CD4-positive, alpha-beta T cell treated with Interleukin-21 for 1 hour (primary cell): Measurements from ENCODE around the gene SDC1.

Source experiments
- DNase-seq: peaks from one replicate; pipeline ENCODE4 v3.0.0-alpha.2; 2020

SDC1 gene

GRCh38 chr2:20226152-20226545 is 1.2 kb upstream of the SDC1 start:
- DNase-seq, result no peak

- DNase-seq, result peak; percentile 1
These were observed 593 bp upstream of the SDC1 start for GRCh38 chr2:20225294-20226151.

GRCh38 chr2:20224164-20224715 is 690 bp downstream of the SDC1 start:
- no peak for DNase-seq

- DNase-seq, result no peak
These were observed 1.3 kb downstream of the SDC1 start for GRCh38 chr2:20223407-20224163.

DNA sequence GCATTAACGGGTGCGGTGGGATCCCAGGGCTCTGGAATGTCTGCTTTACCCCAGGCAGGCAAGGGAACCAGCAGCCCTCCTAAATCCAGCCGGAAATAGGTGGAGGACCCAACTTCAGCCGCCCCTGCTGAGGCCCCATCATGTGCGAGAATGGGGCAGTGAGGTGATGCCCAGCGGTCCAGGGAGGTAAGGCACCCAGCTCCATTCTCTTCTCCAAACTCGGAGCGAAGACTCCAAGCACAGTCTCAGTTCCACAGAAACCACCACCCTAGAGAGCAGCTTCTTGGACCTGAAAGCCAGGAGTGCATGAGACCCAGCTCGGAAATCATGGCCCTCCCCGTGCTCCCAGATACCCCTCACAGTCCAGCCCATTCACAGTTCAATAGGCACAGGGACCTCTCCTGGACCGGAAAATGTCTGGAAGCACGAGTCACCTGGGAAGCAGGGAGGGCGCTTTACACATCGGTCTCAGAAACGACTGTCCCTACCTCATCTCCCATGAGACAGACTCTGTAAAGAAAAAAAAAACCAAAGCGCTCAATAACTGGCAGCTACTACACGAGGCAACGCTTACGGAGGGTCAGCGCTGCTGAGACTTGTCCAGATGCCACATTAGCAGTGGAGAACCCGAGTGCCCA is 2.0 kb downstream of the SDC1 start:
- DNase-seq, result no peak

DNA sequence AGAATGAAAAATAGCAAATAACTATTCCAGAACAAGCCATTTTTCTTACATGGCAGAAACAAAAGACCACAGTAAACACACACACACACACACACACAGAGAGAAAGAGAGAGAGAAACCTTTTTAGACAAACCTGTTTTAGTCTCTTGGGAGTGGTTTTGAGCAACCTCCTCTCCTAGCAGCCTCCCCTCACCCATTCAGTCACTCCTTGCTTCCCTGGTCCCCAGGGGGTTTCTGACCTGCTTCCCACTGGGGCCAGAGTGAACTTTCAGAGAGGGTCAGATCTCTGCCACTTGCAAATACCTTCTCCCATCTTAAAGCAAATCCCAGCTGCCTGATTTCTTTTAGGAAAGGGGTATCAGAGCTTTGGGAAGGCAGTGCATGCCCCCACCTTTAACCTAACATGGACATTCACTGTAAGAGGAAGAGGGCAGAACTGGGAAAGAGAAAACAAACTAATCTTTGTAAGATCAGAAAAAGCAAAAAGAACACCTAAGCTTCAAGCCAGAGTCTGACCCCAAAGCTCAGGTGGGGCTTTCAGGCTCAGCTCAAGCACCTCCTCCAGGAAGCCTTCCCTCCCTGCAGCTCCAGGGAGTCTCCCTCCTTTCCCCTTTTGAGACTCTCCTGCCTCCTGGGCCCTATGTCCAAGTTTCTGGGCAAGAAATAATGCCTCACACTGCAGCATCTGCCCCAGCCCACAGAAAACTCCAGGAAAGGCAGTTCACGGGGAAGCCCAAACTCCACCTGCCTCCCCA is 2.7 kb downstream of the SDC1 start:
- DNase-seq, result no peak

GRCh38 chr2:20221555-20221973 is 3.4 kb downstream of the SDC1 start:
- no peak for DNase-seq

DNA sequence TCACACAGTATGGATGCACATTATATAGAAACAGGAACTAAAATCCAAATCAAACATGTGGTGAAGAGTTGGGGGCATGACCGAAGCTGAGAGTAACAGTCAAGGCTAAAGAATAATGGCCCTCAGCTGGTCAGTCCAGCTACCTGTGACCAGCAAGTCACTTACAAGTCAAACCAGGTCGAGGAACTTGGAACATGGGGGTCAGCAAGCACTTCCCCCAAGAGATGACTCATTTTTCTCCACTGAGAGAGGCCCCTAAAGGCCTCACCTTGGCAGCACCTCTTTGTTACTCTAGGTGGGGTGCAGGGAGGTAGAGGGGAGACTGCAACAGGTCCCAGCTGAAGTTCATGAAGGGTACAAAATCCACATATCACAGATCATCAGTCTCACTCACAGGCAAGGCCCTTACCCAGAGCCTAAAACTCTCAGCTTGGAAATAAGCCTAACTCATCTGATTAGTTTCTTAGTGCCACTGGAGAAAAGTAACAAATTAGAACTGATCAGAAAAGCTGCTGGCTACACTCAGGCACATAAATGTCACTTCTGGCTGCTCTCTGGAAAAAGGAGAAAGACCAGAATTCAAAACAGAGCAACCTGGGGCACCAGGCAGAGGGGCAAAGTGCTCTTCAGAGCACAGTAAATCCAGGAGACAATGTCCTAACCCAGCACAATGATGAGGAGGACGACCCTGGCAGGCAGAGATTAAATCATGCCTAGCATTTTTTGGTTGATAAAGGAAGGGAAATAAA is 4.0 kb downstream of the SDC1 start:
- no peak for DNase-seq

DNA sequence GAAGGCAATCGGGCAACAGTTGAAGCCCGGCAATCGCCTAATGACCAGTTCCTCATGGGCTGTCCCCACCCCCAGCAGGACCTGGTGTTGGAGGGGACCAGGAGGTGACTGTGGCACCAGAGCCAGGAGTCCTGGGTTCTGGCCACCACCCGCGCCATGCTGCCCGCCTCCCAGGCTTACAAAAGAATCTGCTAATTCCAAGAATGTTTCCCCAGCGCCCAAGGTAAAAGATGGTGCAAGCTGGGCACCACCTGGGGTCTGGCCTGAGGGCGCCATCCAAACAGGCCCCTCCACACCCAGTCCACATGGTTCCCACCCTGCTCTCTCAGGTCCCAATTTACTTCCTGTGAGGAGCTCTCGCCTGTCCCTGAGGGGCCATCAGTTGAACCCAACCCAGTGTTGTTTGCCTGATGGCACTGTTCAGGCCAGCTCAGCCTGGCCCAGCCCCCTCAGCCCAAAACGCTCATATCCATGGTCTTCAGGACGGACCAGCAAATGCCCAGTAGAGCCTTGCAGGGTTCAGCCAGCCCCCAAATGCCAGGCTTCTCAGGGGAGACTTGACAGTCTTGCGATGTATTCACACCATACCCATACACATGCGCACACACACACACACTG is 5.1 kb downstream of the SDC1 start:
- no peak for DNase-seq

- no peak for DNase-seq
These were observed 6.3 kb downstream of the SDC1 start for GRCh38 chr2:20218331-20219320.

GRCh38 chr2:20217041-20217970 is 7.6 kb downstream of the SDC1 start:
- no peak for DNase-seq

DNA sequence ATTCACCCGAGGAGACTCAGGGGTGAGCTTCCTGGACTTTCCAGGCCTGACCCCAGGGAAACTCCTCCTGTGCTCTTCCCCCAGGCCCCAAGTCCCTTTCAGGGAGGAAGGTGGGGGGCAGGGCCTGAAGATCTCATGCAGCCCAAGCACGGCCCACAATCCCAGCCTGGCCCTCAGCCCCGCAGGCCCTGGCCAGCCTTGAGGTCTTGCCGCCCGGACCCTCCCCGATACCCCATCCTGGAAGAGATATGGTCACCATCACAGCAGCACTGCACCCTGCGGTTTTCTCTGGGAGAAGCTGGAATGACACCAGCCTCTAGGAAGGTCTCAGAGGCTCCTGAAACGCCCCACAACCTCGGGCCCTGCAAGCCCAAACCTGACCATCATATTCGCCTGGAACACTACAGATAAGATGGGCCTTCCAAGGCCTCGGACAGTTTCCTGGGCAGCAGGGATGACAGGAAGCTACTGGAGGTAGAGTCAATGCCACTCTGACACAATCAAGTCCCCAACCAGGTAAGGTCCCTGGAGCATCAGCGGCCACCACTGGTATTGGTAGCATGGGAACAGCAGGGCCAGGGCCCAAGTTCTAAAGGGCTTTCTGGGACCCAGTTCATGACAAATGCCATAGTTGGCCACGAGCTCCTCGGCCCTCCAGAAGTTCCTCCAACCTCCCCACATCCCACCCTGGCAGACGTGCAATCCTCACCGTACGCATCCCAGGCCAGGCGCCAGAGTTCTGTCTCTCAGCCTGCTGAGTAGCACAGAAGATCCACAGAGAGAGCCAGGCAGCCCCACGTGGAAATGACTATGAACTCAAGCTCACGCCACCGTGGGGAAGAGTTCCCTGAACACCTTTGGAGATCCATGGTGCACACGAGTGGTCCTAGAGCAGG is 8.6 kb downstream of the SDC1 start:
- DNase-seq, result no peak

GRCh38 chr2:20215183-20216040 is 9.5 kb downstream of the SDC1 start:
- no peak for DNase-seq

DNA sequence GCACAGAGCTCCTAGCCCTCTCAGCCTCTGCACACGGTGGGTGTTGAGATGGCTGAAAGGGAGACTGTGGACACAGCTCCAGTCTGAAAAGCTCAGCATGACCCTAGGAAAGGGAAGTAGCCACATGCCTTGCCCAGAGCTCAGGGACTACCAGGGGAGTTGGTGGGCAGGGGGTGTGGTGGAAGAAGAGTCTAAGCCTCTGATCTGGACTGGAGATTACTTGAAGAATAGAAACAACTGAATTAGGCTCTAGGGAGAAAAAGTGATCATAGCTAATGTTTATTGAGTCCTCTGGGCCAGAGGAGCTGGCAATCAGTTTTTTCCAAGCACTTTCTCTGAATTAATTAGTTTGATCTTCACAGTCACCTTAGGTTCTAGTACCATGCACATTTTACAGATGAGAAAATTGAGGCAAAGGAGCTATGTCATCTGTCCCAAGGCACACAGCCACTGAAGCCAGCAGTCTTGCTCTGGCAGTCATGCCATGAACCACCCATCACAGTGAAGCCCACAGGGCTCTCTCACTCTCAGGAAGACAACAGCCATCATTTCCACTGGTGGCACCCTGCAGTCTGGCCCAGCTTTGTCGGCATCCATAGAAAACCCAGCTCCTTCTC is 10.3 kb downstream of the SDC1 start:
- DNase-seq, result no peak

DNA sequence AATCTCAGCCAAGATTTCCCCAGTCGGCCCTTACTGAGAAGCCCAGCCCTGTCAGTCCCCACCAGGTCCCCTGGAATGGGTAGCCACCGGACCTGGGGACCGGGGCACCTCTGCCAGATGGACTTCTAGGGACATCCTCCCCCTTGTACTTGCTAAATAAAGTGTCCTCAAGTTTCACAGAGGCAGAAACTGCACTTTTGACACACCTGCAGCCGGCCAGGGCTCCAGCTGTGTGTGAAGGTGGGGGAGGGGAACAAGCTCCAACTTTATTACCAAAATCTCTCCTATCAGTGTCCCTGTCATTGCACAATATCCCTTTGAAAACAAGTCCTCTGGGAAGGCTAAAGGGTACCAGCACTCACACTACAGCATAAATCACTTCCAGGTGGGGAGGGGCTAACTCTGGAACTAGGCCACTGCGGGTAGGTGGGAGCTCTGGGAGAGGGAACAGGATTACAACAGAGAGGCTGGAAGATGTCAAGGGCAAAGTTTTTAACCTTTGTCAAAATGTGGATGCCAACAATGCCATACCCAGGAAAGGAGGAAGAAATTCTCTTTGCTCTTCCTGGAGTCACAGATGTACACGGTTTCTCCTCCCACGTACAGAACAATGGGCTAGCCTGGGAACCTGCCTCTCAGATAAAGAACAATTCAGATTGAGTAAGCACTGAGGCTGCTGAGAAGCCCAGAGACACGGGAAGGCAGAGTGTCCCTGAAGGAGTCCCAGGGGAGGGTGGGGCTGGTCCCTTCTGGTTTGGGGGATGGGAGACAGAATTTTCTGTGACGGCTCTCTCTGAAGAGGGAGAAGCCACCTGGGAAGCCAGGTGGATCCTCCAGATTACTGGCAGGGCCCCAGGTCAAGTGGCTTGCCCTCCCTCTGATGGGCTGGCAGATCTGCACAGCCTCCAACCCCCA is 11.0 kb downstream of the SDC1 start:
- no peak for DNase-seq
